Stimulated activated CD8-positive, alpha-beta memory T cell treated with anti-CD3 and anti-CD28 coated beads, Interleukin-15, amount 100 ng/mL, for 48 hours (primary cell): Measurements from ENCODE around the gene ZC3H12A.

Experiments
- DNase-seq, 2 donors: peaks; one replicate each; pipeline ENCODE4 v3.0.0-alpha.2; 2020; ENCODE audit warnings: low read depth in 2 of 2

ZC3H12A gene

DNA sequence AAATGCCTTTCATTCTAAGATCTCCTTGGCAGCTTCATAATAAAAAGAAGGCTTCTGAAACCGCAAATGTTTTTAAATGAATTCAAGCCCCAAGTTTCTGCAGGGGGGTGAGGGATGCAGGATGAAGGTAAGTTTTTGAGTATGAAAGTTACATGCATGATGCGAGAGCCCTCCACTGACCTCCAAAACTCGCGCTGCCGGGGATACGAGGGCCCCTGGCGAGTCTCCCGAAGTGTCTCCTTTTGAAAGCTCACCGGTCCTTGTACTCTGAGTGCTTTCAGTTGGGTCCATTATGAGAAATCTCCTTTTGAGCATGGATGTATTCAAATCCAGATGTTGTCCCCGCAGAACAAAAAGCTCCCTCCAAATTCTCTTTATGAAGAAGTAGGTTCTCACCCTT lies 18.9 kb upstream of the ZC3H12A start:
- no peak for DNase-seq

- no peak for DNase-seq
Measured at GRCh38 chr1:37456614-37457013, 17.8 kb upstream of the ZC3H12A start.

GRCh38 chr1:37458551-37458950 lies 15.8 kb upstream of the ZC3H12A start:
- no peak for DNase-seq

GRCh38 chr1:37461698-37462436 lies 12.5 kb upstream of the ZC3H12A start:
- no peak for DNase-seq

DNA sequence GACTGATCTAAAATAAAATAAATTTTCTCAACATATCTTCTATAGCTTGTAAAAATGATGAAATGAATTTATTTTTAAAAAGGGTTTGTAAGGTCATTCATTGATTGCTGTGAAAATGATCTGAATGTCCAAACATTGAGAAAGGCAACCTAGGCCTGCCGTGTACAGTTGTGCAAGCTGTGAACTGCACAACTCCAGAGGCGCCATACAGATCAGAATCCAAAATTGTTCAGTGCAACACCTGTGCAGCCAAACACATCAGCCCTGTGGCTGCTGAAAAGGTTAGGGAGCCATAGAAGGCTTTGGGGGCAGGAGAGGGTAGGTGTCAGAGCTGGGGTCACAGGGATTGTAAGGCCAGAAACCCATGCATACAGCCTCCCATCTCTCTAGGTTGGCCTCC lies 9.9 kb upstream of the ZC3H12A start:
- no peak for DNase-seq

- DNase-seq, result no peak
Measured at GRCh38 chr1:37465593-37466517, 8.5 kb upstream of the ZC3H12A start.

DNA sequence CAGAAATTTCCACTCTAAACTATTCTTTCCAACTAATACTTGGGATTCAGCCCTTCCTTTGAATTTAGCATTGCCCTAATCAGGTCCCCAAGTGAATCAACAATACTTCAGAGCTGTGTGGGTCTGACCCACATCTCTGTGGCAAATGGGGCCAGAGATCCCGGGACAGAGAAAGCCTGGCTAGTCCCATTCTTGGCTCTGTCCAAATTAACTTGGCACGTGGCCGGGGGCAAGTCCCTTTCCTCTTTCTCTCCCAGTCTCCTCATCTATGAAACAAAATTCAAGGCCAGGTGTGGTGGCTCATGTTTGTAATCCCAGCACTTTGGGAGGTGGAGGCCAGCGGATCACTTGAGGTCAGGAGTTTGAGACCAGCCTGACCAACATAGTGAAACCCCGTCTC lies 6.3 kb upstream of the ZC3H12A start:
- DNase-seq, result no peak

DNA sequence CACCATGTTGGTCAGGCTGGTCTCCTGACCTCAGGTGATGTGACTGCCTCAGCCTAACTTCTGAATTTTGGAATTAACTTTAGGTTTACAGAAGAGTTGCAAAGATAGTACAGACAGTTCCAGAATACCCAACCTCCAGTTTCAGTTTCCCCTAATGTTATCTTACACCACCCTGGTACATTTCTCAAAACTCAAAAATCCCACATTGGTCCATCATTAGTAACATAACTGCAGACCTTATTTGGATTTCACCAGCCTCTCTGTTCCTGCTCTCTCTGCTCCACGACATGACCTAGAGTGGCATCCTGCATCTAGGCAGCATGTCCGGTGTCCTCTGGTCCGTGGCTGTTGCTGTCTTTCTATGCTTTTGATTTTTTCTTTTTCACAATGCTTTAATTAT lies 5.0 kb upstream of the ZC3H12A start:
- no peak for DNase-seq

DNA sequence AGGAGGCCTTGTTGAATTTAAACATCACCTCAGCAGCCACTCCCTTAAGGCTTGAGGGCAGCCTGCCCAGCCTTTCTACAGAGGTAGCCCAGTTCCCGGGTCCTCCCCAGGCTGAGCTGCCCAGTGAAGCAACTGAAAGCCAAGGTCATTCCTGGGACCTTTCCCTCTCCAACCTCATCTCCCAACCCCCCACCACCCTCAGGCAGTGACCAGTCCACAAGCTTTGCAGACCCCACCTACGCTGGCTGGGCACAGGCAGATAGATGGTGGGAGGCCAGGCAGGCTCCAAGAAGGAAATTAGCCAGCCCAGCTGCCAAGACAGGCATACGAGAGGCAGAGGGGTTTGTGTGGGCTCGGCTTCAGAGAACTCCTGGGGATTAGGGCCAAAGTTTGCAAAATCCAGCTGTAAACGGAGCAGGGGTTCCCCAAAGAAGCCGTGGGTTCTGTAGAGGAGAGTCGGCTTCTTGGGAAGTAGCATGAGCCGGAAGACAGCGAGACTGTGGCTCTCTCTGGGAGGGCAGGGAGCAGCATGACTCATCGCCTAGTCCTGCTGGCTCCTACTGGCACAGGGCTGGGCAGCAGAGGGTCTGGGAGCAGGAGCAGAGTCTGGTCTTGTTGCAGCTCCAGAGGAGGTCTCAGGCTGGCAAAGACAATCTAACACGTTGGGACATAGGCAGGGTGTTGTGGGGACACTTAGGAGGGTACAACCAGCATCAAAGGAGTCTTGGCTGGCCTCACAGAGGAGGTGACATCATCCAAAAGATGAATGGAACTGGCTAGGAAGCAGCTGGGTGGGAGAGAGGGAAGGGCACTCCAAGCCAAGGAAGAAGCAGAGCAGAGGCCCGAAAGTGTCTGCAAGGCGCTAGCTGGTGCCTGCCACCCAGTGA lies 2.8 kb upstream of the ZC3H12A start:
- no peak for DNase-seq

GRCh38 chr1:37472281-37472680 lies 2.1 kb upstream of the ZC3H12A start:
- DNase-seq, result no peak

- DNase-seq, result no peak
Measured at GRCh38 chr1:37472994-37473393, 1.4 kb upstream of the ZC3H12A start.

DNA sequence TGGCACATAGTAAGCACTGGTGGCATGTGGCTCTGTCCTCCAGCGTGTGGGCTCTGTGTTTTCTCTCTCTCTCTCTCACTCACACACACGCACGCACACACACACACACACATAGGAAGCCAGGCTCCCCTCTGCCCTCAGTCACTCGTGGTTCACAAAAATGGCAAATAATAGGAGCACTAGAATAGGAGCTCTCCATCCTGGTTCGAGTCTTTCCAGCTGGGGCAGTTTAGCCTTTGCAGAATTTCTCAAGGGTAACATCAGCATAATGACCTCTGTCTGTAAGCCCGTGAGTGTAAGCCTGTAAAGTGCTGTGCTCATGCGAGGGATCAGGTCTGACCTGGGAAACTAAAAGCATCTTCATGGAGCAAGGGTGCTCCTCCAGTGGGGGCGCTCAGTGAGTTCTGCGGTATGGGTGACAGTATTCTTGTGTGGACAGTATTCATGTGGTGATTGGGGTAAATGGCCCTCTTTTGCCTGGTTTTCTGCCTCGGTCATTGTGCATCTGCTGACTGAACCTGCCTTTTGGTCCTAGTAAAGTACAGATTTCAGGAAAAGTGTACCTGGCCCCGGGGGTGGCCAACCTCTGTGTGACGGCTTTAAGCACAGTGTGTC lies 842 bp upstream of the ZC3H12A start:
- DNase-seq, result no peak

DNA sequence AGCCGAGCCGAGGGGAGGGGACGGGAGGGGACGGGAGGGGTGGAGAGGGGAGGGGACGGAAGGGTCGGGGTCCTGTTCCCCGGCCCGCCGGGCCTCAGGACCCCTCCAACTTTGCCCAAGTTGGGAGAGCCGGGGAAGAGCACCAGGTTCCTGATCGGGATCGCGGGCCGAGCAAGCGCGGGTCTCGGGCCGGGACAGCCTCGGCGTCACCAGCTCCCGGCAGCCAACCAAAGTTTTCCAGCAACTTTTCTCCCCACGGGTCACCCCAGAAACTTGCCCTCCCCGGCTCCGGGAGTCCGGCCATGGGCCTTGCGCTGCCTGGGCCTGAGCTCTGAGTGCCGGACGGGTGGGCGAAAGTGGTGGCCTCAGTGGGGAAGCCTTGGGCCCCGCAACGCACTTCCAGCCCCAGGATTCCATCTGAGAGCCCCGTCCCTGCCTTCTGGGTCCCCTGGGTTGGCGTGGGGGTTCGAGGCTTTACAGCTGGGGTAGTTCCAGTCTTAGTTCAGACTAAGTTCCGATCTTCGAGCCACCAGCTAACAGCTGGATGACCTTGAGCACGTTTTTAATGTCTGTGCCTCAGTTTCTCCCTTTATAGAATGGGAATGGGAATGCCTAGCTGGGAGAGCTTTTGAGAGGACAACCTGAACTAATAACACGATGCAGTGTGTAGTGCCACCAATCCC lies 458 bp downstream of the ZC3H12A start:
- DNase-seq, result no peak

- DNase-seq, result no peak
Measured at GRCh38 chr1:37475380-37476086, 1.2 kb downstream of the ZC3H12A start.

- no peak for DNase-seq
Measured at GRCh38 chr1:37476087-37476452, 1.7 kb downstream of the ZC3H12A start.

- no peak for DNase-seq
Measured at GRCh38 chr1:37476460-37477197, 2.2 kb downstream of the ZC3H12A start.

- peak; percentile 78 to 85 for DNase-seq
Measured at GRCh38 chr1:37477198-37477931, 3.0 kb downstream of the ZC3H12A start.

GRCh38 chr1:37477946-37478345 lies 3.6 kb downstream of the ZC3H12A start:
- no peak for DNase-seq

DNA sequence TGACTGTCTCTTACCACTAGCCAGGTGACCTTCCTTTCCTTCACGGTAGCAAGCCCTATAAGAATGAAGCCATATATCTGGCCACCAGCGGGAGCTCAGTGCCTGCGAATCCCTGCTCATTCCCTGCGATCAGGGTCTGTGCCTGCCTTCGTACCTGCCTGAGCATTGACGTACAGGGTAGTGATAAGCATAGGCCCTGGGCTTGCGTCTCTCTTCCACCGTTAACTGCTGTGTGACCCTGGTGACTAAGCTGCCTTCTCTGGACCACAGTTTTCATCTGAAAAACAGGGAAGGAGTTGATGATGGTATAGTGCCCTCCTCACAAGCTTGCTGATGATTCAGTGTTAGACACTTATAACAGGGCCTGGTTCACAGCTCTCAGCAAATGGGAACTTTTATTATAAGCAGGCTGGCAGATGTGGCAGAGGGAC lies 4.1 kb downstream of the ZC3H12A start:
- DNase-seq, result no peak
